Thyroid gland (tissue), 4 donors: ENCODE data around the gene TRPT1.

Experiments
- POLR2A ChIP-seq, 2 donors: fragments of 450-650 bp; IDR thresholded peaks; one replicate each; pipeline ENCODE4 v1.6.1; 2017; ENCODE audit warnings: antibody characterized with exemption in 2 of 2, mild to moderate bottlenecking in 2 of 2, moderate library complexity in 1 of 2
- TF ChIP-seq, protein P1 (sequence below), 6 experiments: fragments of 200-600 bp in 3 of 6; fragments of 450-650 bp in 3 of 6; sonication (generic) in 3 of 6; IDR thresholded peaks; one replicate each; pipeline ENCODE4 v1.5.1; 2016 to 2019; ENCODE audit warnings: antibody characterized with exemption in 6 of 6, mild to moderate bottlenecking in 2 of 6, inconsistent platforms in 1 of 6, moderate library complexity in 1 of 6

DNA sequence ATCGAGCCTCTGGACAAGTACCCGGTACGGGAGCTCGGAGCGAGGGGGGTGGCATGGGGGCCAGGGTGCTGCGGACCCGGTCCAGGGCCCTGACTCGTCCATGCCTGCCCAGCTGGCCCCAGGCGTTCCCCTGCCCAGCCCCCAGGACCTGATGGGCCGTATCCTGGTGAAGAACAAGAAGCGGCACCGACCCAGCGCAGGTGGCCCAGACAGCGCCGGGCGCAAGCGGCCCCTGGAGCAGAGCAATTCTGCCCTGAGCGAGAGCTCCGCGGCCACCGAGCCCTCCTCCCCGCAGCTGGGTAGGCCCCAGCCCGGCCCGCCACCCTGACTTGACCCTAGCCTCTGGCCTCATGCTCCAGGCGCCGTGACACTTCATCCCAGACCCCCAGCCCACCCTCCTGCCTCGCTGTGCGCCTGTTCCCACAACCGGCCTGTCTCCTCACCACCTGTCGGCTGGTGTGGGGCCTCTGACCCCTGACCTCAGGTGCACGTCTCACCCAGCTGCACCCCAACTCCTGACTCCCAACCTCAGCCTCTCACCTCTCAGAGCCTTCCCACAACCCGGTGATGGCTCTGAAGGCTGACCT lies 33.1 kb upstream of the TRPT1 start:
- TF ChIP-seq, protein P1, sequence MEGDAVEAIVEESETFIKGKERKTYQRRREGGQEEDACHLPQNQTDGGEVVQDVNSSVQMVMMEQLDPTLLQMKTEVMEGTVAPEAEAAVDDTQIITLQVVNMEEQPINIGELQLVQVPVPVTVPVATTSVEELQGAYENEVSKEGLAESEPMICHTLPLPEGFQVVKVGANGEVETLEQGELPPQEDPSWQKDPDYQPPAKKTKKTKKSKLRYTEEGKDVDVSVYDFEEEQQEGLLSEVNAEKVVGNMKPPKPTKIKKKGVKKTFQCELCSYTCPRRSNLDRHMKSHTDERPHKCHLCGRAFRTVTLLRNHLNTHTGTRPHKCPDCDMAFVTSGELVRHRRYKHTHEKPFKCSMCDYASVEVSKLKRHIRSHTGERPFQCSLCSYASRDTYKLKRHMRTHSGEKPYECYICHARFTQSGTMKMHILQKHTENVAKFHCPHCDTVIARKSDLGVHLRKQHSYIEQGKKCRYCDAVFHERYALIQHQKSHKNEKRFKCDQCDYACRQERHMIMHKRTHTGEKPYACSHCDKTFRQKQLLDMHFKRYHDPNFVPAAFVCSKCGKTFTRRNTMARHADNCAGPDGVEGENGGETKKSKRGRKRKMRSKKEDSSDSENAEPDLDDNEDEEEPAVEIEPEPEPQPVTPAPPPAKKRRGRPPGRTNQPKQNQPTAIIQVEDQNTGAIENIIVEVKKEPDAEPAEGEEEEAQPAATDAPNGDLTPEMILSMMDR (IDR thresholded peaks at IDR 0.05) = no peak
- no peak for TF ChIP-seq POLR2A (IDR thresholded peaks at IDR 0.05)
